ENCODE measurements around the gene ZNF274. TPM values are rescaled to one million over a fixed set of nuclear protein-coding genes. Genes with fewer than 3 reads are reported as not detected.

Gene ZNF274
- polyA plus RNA-seq, 1 of the 3 experiments (the other 2 are of a cell fraction): 3.1 TPM

- DNase-seq: no peak
- POLR2A ChIA-PET: no interaction called here
- Histone ChIP-seq H3K36me3 (replicated peaks in 1 of 2; ENCODE audit: control insufficient read depth in 1 of 2, insufficient read depth in 2 of 2, low read length in 1 of 2) (no peaks in the 10 kb centered on the region), H3K9ac (no peak overlapping the region), H4K20me1 (ENCODE audit: insufficient read depth) (no peaks in the 10 kb centered on the region), H3K9me3 (no peaks in the 10 kb centered on the region; the same call in 1 of the 2 replicates), H2AFZ (ENCODE audit: low read depth) (no peak overlapping the region), H3K9me2 (no peaks in the 10 kb centered on the region), H3K4me1 (ENCODE audit: control insufficient read depth in 1 of 2, insufficient read depth in 2 of 2, low read depth in 1 of 2, low read length in 1 of 2) (no peaks in the 10 kb centered on the region), H3K4me3 (ENCODE audit: low read depth in 2 of 2, low read length in 1 of 2) (no peak overlapping the region), H3F3A (replicated peaks; ENCODE audit: insufficient read depth) (no peaks in the 10 kb centered on the region), H3K4me2 (no peak overlapping the region), H3K27ac (ENCODE audit: low read depth in 2 of 2, low read length in 1 of 2) (no peak overlapping the region), H3K79me2 (ENCODE audit: insufficient read depth) (no peaks in the 10 kb centered on the region), H3K27me3 (ENCODE audit: insufficient read depth) (no peaks in the 10 kb centered on the region)
- 9% methylated on average over 4 of the region's 4 CpGs for WGBS (ENCODE audit: low lambda C conversion rate)
- no peak for TF ChIP-seq CTCF (IDR thresholded peaks at IDR 0.05)
- TF ChIP-seq IRF3 (IDR thresholded peaks at IDR 0.05; ENCODE audit: low read depth, low read length): no peak
- TF ChIP-seq NFIC (IDR thresholded peaks at IDR 0.05; ENCODE audit: borderline replicate concordance): no peak
- TF ChIP-seq PBX3 (IDR thresholded peaks at IDR 0.05): no peak
- TF ChIP-seq YY1 (IDR thresholded peaks at IDR 0.05; ENCODE audit: low read depth): no peak
- no peak for TF ChIP-seq ELF1 (IDR thresholded peaks at IDR 0.05)
- no peak for TF ChIP-seq CHD2 (IDR thresholded peaks at IDR 0.05; ENCODE audit: low read length, partially characterized antibody)
- no peak for TF ChIP-seq USF2 (IDR thresholded peaks at IDR 0.05; ENCODE audit: borderline replicate concordance, low read depth, low read length)
- no peak for TF ChIP-seq MEF2A (IDR thresholded peaks at IDR 0.05; ENCODE audit: borderline replicate concordance, low read depth)
- TF ChIP-seq TCF12 (IDR thresholded peaks at IDR 0.05): no peak
- TF ChIP-seq RAD21 (IDR thresholded peaks at IDR 0.05; ENCODE audit: low read length): no peak
- TF ChIP-seq MAX (IDR thresholded peaks at IDR 0.05; ENCODE audit: low read depth): no peak
- TF ChIP-seq ZBTB33 (IDR thresholded peaks at IDR 0.05; ENCODE audit: borderline replicate concordance, low read depth): no peak
- no peak for TF ChIP-seq RXRA (IDR thresholded peaks at IDR 0.05; ENCODE audit: borderline replicate concordance, low read depth)
- CTCF ChIA-PET: interaction anchor here (0.8 kb wide), 1 partner anchor 12 kb away, joined by 3 read pairs; no protein-coding TSS in a partner anchor
Observed at GRCh38 chr19:58166708-58167280, 16.1 kb upstream of the ZNF274 start.
